HG03342 (cell line): ENCODE results near the gene PSG3.
"Not testable (repeated sequence)": the region's sequence is repeated elsewhere in the genome, so short reads cannot be mapped to it uniquely, and the experiment has no call there.

Experiments
- ATAC-seq: cut with Tn5 transposase; IDR thresholded peaks from one replicate; pipeline ENCODE4 v1.9.1; 2021; ENCODE audit warnings: mild to moderate bottlenecking, moderate library complexity; ENCODE audit not compliant: unreplicated experiment

PSG3 gene

DNA sequence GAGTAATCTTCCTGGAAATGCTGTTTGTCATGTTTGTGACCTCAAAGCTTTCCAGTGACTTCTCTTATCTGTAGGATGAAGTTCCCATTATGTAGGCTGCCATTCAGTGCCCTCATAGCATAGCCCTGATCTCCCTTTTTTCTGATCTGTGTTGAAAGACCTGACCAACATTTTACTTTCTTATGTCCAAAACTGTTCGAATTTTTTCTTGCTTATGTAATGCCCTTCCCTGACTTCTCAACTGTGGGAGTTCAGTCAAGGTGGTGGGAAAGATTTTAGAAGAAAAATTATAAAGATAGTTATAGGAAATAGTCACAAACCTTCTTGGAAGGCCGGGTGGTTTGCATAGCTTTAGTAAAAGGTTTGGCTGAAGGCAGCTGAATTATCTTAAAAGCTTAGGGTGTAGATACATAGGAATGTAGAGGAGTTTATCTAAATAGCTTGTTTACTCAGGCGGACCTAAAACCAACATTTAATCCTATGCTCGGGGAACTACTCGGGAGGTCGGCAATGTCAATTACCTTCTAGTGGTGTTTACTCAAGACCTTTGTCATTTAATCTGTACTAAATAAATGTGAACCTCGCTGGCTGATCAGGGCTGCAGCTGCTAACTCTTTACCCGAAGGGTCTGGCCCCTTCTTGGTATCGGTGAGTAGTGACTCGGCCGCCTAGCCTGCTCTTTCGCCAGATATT lies 44.3 kb downstream of the PSG3 start:
- ATAC-seq: no peak

DNA sequence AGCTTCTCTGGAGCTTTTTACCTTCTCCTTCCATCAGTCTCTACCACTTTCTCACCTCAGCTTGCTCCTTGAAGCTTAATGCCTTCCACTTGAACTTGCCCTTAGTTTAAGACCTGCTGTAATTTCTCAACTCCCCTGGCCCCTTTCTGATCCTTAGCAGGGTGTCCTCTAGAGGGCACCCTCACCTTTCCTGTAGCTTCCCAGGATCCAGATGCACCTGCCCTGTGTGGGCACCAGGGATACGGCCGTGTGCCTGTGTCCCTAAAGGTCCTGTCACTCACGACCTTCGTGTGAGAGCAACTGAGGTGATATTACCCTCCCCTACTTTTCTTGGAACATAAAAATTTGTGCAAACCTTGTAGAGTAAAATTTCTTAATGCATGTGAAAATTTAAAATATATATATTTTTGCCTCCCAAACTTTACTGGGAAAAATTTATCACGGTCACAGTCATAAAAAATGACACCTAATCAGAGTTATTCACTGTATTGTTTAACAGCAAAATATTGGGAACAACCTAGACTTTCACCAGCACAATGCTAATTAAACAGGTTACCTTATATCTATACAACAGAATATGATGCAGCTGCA lies 46.4 kb downstream of the PSG3 start:
- no peak for ATAC-seq

DNA sequence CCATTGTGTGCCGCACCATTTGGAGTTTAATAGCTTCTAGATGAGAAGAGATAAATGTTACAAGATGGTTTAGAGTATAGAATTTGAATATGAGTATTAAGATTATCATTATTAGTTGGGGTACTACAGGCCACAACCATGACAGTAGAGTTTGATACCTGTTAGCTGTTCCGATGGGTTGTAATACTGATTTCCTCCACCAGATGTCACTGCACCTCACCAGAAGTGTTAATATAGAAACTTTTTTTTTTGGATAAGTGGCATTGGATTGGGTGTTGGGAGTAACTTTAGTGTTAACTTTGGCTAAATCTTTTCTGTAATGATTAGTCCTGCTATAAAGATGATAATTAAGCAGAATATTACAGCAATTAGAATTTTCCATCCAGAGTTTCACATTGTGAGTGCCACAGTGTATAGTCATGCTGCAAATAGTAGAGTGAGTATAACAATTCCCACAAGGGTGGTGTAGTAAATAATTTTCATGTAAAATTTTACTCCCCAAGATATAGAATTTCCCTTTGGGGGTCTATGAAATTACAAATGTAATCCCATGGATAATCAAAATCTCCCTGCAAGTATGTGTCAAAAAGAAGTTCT lies 56.3 kb downstream of the PSG3 start:
- no peak for ATAC-seq

DNA sequence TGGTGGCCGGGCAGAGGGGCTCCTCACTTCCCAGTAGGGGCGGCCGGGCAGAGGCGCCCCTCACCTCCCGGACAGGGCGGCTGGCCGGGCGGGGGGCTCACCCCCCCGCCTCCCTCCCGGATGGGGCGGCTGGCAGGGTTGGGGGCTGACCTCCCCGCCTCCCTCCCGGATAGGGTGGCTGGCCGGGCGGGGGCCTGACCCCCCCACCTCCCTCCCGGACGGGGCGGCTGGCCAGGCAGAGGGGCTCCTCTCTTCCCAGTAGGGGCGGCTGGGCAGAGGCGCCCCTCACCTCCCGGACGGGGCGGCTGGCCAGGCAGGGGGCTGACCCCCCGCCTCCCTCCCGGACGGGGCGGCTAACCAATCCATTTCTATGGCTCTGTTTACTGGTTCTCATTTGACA lies 64.0 kb downstream of the PSG3 start:
- not testable (repeated sequence) for ATAC-seq

DNA sequence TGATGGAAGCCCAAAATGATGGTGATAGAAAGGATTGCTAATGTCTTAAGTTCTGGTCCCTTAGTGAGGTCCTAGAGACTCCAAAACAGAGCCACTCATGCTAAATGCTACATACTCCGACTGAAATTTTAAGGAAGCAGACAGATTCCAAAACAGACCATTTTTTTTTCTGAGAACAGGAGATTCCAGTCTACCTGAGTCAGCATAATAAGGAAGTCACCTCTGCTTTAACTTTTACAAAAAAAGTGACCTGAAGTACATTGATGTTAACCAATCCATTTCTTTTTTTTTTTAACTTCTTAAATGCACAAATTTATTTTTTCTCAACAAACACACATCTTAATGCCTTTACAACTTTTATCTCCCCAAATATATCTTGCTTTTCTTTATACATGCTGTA lies 65.7 kb downstream of the PSG3 start:
- ATAC-seq: not testable (repeated sequence)
